Subcutaneous abdominal adipose tissue (tissue), 5 donors: ENCODE measurements around the gene TCF12.
"Not testable (repeated sequence)": the region's sequence is repeated elsewhere in the genome, so short reads cannot be mapped to it uniquely, and the experiment has no call there.

Experiments
- H3K27ac ChIP-seq: one replicate; pipeline ENCODE4 v1.7.0; 2013; ENCODE audit warnings: low read depth, mild to moderate bottlenecking, inconsistent platforms, low read length, moderate library complexity
- H3K27me3 ChIP-seq, 5 donors: one replicate each; pipeline ENCODE4 v1.7.0; 2013; ENCODE audit warnings: low read length in 5 of 5, inconsistent platforms in 1 of 5; ENCODE audit not compliant: control insufficient read depth in 5 of 5, insufficient read depth in 4 of 5
- H3K36me3 ChIP-seq, 5 donors: one replicate each; pipeline ENCODE4 v1.7.0; 2013; ENCODE audit warnings: low read length in 5 of 5; ENCODE audit not compliant: control insufficient read depth in 5 of 5, insufficient read depth in 5 of 5
- H3K4me1 ChIP-seq, 5 donors: one replicate each; pipeline ENCODE4 v1.7.0; 2013; ENCODE audit warnings: low read length in 5 of 5, mild to moderate bottlenecking in 3 of 5, moderate library complexity in 1 of 5; ENCODE audit not compliant: control insufficient read depth in 5 of 5, insufficient read depth in 5 of 5
- H3K4me3 ChIP-seq, 5 donors: one replicate each; pipeline ENCODE4 v1.7.0; 2013; ENCODE audit warnings: low read length in 5 of 5, low read depth in 1 of 5
- H3K9ac ChIP-seq, 5 donors: one replicate each; pipeline ENCODE4 v1.7.0; 2013; ENCODE audit warnings: low read length in 5 of 5, mild to moderate bottlenecking in 4 of 5, moderate library complexity in 3 of 5
- H3K9me3 ChIP-seq, 5 donors: one replicate each; pipeline ENCODE4 v1.7.0; 2013; ENCODE audit warnings: low read length in 5 of 5; ENCODE audit not compliant: control insufficient read depth in 5 of 5
- donor health status: healthy.
- donor health status: healthy.
- donor health status: healthy.
- donor health status: healthy.
- donor health status: healthy.

TCF12 gene

DNA sequence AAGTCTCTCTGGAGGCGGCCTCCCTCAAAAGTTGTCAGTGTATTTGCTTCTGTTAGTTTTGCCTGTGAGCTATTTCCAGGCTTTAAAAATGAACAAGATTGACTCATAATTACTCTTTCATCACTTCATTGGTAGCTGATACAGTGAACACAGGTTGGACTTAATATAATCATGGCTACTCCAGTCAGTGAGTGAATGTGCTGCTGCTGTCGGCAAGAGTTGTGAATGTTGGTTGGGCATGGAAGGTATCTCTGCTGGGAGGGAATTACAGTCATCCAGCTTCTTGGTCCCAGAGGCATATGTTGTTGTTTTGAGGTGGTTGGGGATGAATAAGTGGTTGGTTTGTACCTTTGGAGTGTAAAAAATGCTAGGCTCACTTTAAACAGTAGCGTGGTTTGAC is 11.5 kb downstream of the TCF12 start:
- Histone ChIP-seq H3K27ac (no peak overlapping the region), H3K4me3 (no peak overlapping the region), H3K4me1 (peaks cover 3 to 41% (median 23%) of the 10 kb centered on the region in 5 donors), H3K36me3 (peaks cover 0 to 4% (median 0%) of the 10 kb centered on the region in 5 donors), H3K9me3 (no peaks in the 10 kb centered on the region), H3K27me3 (no peaks in the 10 kb centered on the region), H3K9ac (no peak overlapping the region)

DNA sequence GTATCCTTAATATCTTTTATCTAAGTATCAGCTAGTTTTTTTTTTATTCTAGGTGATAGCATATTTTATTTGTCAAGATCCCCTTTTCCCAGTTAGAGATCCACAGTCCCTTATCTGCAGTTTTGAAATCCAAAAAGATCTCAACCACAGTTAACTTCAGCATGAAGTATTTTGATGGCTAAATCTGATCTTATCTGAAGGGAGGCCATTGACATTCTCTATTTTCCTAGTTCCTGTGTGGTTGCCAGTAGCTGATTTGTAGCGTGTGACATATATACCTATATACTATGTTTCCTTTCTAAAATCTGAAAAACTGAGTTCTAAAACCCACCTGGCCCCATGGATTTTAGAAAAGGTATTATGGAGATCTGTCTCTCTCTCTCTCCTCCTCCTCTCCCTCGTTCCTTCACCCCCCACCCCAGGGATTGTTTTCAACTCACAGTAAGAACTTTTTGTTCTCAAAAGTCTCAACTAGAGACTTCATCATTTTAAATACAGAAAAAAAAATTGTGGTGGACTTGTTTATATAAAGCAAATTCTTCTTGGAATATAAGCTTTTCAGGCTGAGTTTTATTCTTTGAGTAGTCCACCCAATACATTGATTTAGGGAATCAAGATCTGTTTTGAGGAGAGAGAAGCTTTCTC is 12.3 kb downstream of the TCF12 start:
- H3K4me1 ChIP-seq = peaks cover 3 to 41% (median 23%) of the 10 kb centered on the region in 5 donors
- peak overlapping the region in 1 of 5 donors; percentile 16 for H3K9ac ChIP-seq
- no peaks in the 10 kb centered on the region for H3K27me3 ChIP-seq
- no peak overlapping the region for H3K4me3 ChIP-seq
- peaks cover 0 to 6% (median 3%) of the 10 kb centered on the region in 5 donors for H3K36me3 ChIP-seq
- H3K9me3 ChIP-seq = peaks cover 0 to 6% (median 0%) of the 10 kb centered on the region in 5 donors
- no peak overlapping the region for H3K27ac ChIP-seq

DNA sequence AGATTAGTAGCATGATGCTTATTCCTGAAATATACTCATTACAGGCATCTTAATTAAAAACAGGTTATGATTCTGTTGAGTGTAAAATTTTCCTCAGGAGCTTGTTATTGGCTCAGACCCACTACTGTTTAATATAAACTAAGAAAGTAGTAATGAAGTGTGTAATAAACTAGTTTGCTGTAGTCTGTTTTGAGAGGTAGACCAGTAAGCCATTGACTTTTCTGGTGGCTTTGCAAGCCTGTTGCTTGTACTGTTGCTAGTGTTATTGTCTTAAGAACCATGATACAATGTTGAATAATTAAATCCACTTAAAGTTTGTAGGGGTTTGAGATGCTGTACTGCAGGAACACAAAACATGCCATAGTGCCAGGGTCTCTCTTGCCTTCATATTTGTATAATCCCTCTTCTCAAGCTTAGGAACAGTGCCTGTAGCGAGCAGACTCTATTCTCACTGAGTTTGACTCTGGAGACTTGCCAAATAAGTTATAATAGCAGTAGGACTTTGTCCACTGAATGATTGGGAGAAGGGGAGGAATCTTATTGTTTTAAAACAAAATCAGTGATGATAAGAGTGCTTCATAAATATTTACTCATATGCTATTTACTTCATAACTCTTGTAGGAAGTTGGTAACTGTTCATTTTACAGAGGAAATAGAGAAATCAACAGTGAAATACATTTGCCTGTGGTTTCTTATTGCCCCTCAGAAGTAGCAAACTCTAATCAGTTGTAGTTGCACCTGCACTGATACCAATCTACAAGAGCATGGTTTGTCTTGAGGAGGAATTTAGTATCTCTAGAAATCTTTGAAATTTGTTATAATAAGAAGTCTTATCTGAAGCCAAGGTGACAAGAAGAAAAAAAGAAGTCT is 13.4 kb downstream of the TCF12 start:
- H3K9me3 ChIP-seq = peaks cover 0 to 9% (median 0%) of the 10 kb centered on the region in 5 donors
- no peak overlapping the region for H3K27ac ChIP-seq
- peaks cover 3 to 41% (median 23%) of the 10 kb centered on the region in 5 donors for H3K4me1 ChIP-seq
- peaks cover 0 to 7% (median 3%) of the 10 kb centered on the region in 5 donors for H3K36me3 ChIP-seq
- no peaks in the 10 kb centered on the region for H3K27me3 ChIP-seq
- no peak overlapping the region for H3K9ac ChIP-seq
- no peak overlapping the region for H3K4me3 ChIP-seq

DNA sequence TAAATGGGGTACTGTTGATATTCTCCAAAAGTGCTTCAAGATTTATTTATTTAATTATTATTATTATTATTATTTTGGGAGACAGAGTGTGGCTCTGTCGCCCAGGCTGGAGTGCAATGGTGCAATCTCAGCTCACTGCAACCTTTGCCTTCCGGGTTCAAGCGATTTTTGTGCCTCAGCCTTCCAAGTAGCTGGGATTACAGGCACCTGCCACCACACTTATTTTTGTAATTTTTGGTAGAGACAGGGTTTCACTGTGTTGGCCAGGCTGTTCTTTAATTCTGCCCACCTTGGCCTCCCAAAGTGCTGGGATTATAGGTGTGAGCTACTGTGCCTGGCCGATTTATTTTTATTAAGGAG is 14.0 kb downstream of the TCF12 start:
- not testable (repeated sequence) for H3K27me3 ChIP-seq, H3K9ac ChIP-seq, H3K9me3 ChIP-seq, H3K4me3 ChIP-seq, H3K27ac ChIP-seq, H3K36me3 ChIP-seq
- H3K4me1 ChIP-seq = peaks cover 3 to 41% (median 23%) of the 10 kb centered on the region in 5 donors

DNA sequence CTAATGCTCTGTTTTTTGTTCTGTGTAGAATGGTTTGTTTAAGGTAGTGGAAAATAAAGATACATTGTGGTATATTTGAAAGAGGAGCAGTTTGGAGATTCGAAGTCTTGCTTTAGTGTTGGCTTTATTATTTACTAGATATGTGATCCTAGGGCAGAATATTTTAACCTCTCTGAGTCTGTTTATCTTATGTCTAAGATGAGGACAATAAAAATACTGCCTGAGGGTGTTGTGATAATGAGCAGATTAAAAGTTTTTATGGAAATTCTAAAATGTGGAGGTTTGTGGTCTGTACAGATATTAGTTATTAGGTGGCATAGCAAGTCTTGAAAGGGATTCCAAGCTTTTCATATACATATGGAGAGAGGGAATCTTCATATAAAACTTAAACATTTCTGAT is 15.0 kb downstream of the TCF12 start:
- peaks cover 0 to 7% (median 0%) of the 10 kb centered on the region in 5 donors for H3K36me3 ChIP-seq
- peaks cover 0 to 9% (median 0%) of the 10 kb centered on the region in 5 donors for H3K9me3 ChIP-seq
- H3K27ac ChIP-seq = no peak overlapping the region
- no peak overlapping the region for H3K4me3 ChIP-seq
- H3K4me1 ChIP-seq = peaks cover 3 to 35% (median 23%) of the 10 kb centered on the region in 5 donors
- no peaks in the 10 kb centered on the region for H3K27me3 ChIP-seq
- H3K9ac ChIP-seq = no peak overlapping the region

DNA sequence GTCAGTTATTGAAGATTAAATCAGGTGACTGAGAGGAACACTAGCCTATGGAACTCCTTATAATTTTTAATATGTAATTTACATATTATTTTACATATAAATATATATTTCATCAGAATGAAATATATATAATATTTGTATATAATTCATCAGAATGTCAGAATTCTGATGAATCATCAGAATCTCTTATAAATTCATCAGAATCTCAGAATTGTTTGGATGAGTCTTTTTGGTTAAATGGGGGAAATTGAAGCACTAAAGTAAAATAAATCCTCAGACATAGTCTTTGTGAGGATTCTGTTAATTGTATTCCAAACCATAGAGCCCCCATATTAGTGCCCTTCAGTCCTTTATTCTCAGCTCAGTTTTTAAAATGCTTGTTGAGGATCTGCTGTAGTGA is 15.4 kb downstream of the TCF12 start:
- H3K4me1 ChIP-seq = peaks cover 3 to 31% (median 22%) of the 10 kb centered on the region in 5 donors
- no peaks in the 10 kb centered on the region for H3K27me3 ChIP-seq
- H3K36me3 ChIP-seq = peaks cover 0 to 7% (median 0%) of the 10 kb centered on the region in 5 donors
- no peak overlapping the region for H3K9ac ChIP-seq
- no peak overlapping the region for H3K4me3 ChIP-seq
- H3K27ac ChIP-seq = no peak overlapping the region
- H3K9me3 ChIP-seq = peaks cover 0 to 9% (median 0%) of the 10 kb centered on the region in 5 donors

DNA sequence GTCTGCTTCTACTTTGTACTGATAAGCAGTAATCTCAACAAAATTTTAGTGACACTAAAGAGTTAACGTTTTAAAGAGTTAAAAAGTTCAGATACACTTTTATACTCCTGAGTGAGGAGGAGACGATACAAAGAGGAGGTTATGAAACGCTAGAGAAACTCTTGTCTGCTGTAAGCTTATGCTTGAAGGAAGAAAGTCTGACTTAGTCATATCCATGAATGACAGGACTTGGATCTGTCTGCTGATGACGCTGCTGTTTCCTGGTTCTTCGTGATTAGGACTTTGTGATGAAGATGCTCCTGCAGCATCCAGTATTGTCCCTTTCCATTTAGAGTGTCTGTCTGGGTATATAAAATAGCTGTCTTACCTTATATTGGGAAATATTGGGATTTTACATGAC is 15.8 kb downstream of the TCF12 start:
- H3K4me3 ChIP-seq = no peak overlapping the region
- peaks cover 0 to 9% (median 0%) of the 10 kb centered on the region in 5 donors for H3K9me3 ChIP-seq
- H3K4me1 ChIP-seq = peaks cover 3 to 27% (median 18%) of the 10 kb centered on the region in 5 donors
- H3K9ac ChIP-seq = no peak overlapping the region
- H3K27ac ChIP-seq = no peak overlapping the region
- no peaks in the 10 kb centered on the region for H3K27me3 ChIP-seq
- H3K36me3 ChIP-seq = peaks cover 0 to 7% (median 0%) of the 10 kb centered on the region in 5 donors

DNA sequence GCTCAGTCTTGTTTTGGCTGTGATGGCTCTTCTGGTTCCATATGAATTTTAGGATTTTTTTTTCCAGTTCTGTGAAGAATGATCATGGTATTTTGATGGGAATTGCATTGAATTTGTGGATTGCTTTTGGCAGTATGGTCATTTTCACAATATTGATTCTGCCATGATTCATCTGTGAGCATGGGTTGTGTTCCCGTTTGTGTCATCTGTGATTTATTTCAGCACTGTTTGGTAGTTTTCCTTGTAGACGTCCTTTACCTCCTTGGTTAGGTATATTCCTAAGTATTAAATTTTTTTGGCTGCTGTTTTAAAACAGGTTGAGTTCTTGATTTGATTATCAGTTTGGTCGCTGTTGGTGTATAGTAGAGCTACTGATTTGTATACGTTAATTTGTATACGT is 18.5 kb downstream of the TCF12 start:
- Histone ChIP-seq H3K9ac (no peak overlapping the region), H3K4me1 (peaks cover 0 to 8% (median 3%) of the 10 kb centered on the region in 5 donors), H3K4me3 (no peak overlapping the region), H3K27ac (no peak overlapping the region), H3K36me3 (peaks cover 0 to 7% (median 0%) of the 10 kb centered on the region in 5 donors), H3K9me3 (peaks cover 0 to 9% (median 0%) of the 10 kb centered on the region in 5 donors), H3K27me3 (no peaks in the 10 kb centered on the region)

DNA sequence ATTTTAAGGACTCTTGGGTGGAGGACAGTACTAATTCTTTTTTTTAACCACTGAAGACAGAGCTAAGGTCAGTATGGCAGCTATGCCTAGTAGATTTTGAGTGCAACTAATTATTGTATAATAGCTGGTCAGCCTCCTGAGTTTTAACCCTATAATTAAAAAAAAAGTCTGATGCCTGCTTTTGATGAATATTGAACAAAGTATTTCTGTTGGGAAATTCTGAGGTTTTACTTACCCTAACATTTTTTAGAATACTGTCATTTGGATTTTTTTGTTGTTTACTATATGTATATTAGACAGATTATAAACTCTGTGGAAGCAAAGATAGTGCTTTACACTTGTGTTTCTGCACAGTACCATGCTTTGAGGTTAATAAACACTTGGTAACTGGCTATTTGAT is 20.8 kb downstream of the TCF12 start:
- H3K4me3 ChIP-seq = no peak overlapping the region
- no peaks in the 10 kb centered on the region for H3K27me3 ChIP-seq
- H3K36me3 ChIP-seq = peaks cover 0 to 7% (median 0%) of the 10 kb centered on the region in 5 donors
- H3K27ac ChIP-seq = no peak overlapping the region
- peaks cover 0 to 9% (median 0%) of the 10 kb centered on the region in 5 donors for H3K9me3 ChIP-seq
- H3K9ac ChIP-seq = no peak overlapping the region
- peaks cover 0 to 6% (median 3%) of the 10 kb centered on the region in 5 donors for H3K4me1 ChIP-seq

DNA sequence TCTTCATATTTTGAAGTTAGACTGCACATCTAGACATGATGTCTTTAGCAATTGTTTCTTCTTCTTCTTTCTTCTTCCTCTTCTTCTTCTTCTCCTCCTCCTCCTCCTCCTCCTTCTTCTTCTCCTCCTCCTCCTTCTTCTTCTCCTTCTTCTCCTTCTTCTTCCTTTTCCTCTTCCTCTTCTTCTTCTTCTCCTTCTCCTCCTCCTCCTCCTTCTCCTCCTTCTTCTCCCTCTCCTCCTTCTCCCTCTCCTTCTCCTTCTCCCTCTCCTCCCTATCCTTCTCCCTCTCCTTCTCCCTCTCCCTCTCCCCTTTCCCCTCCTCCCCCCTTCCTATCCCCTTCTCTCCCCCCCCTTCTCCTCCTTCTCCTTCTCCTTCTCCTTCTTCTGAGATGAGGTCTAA is 21.9 kb downstream of the TCF12 start:
- Histone ChIP-seq H3K9me3 (peaks cover 0 to 6% (median 0%) of the 10 kb centered on the region in 5 donors), H3K27me3 (no peaks in the 10 kb centered on the region), H3K4me1 (peaks cover 0 to 6% (median 3%) of the 10 kb centered on the region in 5 donors), H3K36me3 (peaks cover 0 to 6% (median 0%) of the 10 kb centered on the region in 5 donors), H3K9ac (no peak overlapping the region), H3K27ac (no peak overlapping the region), H3K4me3 (no peak overlapping the region)
